Epidermal melanocyte (primary cell): Measurements from ENCODE around the gene RAB19.
A peak's percentile ranks its signal among the peaks of the same experiment; 100 is the strongest.
"Not testable (repeated sequence)": the region's sequence is repeated elsewhere in the genome, so short reads cannot be mapped to it uniquely, and the experiment has no call there.

Source experiments
- DNase-seq: peaks from one replicate; pipeline ENCODE4 v3.0.0; 2011; ENCODE audit warnings: low spot score; ENCODE audit not compliant: insufficient read length

RAB19 gene

DNA sequence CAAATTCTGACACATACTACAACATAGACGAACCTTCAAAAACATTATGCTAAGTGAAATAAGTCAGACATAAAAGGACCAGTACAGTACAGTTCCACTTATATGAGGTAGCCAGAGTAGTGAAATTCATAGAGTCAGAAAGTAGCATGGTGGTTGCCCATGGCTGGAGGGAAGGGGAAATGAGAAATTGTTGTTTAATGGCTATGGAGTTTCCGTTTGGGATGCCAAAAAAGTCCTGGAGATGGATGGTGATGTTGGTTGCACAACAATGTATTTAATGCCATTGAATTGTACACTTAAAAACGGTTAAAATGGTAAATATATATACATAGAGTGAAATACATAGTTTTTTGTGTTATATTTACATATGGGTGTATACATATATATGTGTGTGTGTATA lies 3.5 kb upstream of the RAB19 start:
- DNase-seq: no peak

DNA sequence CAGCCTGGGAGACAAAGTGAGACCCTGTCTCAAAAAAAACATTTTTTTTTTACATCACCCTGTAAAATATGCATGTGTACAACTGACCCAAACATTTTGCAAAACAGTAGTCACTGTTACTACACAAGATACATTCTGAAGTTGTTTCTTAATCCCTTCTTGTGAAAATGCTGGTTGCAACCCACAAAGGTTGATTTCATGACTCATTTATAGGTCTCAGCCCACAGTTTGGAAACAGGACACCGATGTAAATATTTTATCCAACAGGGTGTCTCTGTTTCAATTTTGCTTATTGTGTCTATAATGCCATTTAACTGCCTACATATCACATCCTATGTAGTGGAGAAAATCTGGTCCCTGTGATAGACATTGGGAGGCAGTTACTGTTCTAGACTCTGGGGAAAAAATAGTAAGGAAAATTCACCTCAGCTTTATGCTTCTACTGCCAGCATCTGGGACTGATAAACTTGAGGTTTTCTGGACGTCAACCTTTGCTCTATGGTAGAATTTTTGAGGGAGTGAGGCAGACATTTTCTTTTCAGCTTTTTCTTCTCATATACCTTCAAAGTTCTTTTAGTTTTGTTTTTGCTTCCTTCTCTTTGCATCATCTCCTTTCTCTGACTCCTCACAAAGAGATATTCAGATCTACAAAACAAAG lies 1.6 kb upstream of the RAB19 start:
- DNase-seq: no peak

DNA sequence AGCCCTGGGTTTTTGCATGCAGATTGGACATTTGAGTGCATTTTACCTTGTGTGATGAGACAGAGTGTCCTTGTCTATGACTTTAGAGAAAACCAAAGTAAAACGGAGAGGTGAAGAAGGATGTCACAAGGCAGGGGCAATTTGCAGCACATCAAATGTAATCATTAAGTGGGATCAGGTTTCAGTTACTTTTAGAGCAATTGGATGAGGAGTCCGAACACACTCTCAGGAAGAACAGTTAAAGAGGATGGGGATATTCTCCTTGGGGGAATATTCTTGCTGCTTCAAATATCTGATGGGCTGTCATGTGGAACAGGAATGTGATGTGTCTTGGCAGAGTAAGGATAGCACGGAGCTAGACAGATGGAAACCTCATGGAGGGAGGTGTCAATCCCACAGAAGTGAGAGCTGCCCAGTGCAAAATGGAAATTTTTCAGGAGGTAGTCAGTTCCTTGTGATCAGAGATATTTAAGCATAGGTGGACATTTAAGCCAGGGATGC lies 757 bp downstream of the RAB19 start:
- no peak for DNase-seq

DNA sequence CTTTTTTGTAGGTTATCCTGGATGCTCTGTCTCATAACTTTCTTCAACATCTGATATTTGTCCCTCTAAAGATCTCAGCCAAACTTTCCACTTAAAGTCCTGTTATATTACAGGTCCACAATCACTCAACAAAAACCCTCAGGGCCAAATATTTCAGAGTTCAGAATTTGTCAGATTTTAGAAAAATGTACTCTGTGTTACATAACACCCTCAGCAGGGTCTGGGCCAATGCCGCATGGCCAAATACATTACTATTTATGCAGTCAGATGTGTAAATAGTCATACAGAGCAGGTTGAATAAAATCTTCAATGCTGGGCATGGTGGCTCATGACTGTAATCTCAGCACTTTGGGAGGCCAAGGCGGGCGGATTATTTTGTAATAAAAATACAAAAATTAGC lies 11.5 kb downstream of the RAB19 start:
- no peak for DNase-seq

DNA sequence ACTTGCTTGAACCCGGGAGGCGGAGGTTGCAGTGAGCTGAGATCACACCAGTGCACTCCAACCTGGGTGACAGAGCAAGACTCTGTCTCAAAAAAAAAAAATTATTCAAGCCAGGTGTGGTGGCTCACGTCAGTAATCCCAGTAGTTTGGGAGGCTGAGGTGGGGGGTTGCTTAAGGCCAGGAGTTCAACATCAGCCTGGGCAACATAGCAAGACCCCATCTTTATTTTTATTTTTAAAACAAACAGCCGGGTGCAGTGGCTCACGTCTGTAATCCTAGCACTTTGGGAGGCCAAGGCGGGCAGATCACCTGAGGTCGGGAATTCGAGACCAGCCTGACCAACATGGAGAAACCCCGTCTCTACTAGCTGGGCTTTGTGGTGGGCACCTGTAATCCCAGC lies 12.0 kb downstream of the RAB19 start:
- not testable (repeated sequence) for DNase-seq

DNA sequence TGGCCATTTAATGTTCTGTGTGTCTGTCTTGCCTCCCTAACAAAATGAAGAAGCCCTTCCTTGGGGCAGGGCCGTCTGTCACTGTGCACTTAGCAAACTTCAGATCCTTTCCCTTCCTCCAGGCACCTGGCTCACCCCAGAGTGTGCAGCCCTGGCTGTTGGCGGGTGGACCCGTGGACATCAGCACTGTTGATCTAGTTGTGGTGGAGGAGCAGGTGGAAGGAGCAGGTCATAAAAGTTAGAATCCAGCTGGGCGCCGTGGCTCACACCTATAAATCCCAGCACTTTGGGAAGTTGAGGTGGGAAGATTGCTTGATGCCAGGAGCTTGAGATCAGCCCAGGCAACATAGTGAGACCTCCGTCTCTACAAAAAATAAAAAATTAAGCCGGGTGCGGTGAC lies 12.7 kb downstream of the RAB19 start:
- DNase-seq: no peak

DNA sequence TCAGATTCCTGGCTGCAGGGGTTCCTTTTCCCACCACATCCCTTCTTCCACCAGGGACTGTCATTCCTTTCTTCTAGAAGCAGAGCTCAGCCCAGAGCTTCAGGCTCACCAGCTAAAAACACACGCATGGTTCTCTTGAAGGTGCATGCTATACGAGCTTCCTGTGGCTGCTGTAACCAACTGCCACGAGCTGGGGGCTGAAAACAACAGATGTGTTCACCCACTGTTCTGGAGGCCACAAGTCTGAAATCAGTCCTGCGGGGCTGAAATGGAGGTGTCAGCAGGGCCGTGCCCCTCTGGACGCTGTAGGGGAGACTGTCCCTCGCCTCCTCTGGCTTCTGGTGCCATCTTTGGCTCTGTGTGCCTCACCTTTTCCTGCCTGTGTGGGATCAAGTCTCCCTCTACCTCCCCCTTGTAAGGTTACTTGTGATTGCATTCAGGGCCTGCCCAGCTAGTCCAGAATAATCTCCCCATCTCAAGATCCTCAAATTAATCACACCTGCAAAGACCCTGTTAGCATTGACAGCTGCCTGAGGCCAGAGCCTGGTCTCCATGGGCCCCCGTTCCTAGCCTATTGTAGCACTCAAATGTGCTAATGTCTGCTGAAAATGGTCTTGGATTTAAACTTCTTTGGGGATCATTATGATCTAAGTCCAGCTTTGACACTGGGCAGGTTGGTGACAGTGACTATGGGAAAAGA lies 13.7 kb downstream of the RAB19 start:
- DNase-seq: no peak

DNA sequence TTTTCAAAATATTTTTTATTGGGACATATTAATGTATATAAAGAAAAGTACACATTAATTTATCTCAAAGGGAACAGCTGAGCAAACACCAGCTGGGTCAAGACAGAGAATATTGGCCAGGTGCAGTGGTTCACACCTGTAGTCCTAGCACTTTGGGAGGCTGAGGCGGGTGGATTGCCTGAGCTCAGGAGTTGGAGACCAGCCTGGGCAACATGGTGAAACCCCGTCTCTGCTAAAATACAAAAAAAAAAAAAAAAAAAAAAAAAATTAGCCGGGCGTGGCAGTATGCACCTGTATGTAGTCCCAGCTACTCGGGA lies 14.3 kb downstream of the RAB19 start:
- not testable (repeated sequence) for DNase-seq

DNA sequence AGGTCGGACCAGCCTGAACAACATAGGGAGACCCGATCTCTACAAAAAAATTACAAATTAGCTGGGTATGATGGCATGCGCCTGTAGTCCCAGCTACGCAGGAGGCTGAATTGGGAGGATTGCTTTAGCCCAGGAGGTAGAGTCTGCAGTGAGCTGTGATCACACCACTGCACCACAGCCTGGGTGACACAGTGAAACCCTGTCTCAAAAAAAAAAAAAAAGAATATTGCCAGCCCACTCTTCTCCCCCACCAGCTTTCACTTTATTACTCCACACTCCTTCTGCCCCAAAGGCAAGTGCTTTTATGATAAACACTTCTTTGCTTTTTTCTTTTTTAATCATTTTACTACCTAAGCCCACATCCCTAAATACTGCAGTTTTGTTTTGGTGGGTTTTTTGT lies 14.8 kb downstream of the RAB19 start:
- DNase-seq: no peak

DNA sequence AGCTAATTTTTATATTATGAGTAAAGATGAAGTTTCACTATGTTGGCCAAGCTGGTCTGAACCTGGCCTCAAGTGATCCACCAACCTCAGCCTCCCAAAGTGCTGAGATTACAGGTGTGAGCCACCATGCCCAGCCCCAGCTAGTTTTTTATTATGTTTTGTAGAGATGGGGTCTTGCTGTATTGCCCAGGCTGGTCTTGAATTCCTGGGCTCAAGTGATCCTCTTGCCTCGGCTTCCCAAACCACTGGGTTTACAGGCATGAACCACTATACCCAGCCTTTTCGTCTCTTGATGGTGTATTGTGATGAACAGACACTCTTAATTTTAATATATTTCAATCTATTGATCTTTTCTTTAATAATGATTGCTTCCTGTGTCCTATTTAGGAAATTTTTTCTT lies 17.7 kb downstream of the RAB19 start:
- DNase-seq: no peak

DNA sequence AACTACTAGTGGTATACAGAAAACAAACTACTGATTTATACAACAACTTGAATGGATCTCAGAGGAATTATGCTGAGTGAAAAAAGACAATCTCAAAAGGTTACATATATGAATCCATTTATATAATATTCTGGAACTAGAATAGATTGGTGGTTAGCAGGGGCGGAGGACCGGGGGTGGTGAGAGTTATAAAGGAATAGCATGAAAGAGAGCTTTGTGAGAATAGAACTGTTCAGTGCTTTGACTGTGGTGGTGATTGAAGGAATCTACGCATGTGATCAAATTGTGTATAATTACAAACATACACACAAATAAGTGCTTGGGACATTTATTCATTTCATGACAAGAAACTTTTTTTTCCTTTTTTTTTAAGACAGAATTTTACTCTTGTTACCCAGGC lies 19.6 kb downstream of the RAB19 start:
- DNase-seq: peak; percentile 71

DNA sequence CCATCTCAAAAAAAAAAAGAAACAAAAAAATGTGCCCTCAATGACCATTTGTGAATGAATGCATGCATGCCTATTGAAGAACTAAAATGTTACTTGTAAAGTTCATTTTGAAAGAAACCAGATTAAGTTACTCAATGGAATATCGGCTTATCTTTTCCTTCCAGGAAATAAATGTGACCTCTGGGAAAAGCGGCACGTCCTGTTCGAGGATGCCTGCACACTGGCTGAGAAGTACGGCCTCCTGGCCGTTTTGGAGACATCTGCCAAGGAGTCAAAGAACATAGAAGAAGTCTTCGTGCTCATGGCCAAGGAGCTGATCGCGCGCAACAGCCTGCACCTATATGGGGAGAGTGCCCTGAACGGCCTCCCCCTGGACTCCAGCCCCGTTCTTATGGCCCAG lies 21.9 kb downstream of the RAB19 start:
- no peak for DNase-seq

DNA sequence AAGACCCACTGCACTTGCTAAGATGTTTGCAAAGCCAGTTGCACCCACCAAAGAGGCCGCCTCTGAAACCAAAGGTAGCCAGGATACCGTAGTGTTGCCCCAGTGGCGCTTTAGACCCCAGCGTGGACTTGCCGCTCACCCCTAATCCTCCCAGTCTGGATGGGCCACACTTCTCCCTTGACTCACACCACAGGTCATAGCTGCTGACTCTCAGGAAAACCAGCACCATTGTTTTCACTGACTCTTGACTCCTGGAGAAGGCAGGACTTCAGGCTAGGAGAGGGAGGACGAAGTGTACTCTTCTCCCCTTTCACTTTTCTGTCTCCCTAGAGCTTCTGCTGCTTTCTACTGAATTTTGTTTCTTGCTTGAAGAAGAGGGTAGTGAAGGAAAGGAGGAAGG lies 22.3 kb downstream of the RAB19 start:
- DNase-seq: no peak

DNA sequence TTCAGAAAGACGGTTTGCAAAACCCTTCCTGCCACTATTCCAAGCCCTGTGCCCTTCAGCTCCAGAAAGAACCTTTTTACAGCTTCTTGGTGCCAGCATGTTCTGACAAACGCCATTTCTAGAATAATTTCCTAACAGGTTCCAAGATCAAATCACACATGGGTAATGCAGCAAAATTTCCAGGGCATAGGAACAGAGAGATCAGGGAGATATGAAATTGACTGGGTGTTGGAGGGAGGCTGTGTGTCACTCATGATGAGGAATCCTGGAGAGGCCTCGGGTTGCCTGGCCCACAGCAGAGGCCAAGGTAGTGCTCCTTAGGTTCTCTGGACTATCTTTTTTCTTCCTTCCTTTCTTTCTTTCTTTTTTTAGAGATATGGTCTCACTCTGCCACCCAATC lies 29.5 kb downstream of the RAB19 start:
- DNase-seq: no peak

DNA sequence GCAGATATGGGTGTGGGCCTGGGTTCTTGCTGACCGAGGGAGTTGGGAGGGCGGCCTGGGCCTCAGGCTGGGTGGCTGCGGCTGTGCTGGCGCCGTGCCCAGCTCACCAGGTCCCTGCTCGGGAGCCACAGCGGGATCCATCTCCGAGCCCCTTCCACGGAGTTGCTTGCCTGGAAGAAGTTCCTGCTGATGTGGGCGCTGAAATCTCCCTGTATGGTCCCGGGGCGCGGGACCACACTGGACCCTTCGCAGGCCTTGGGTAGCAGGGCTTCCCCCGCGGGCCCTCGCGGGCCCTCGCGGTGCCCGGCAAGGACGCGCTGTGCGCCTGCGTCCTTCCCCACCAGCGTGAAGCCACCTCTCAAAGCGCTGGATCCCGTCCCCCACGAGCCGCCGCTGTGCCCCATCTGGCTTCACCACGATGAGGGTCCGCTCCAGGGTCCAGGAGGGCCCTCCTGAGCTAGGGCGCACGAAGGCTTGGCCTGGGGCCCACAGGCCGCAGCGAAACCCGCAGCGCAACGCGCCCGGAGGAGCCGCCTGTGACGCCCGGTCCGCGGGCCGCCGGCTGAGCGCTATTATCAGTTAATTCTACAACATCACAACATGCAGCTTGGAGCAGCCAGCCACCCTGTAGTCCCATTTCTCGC lies 31.5 kb downstream of the RAB19 start:
- no peak for DNase-seq

DNA sequence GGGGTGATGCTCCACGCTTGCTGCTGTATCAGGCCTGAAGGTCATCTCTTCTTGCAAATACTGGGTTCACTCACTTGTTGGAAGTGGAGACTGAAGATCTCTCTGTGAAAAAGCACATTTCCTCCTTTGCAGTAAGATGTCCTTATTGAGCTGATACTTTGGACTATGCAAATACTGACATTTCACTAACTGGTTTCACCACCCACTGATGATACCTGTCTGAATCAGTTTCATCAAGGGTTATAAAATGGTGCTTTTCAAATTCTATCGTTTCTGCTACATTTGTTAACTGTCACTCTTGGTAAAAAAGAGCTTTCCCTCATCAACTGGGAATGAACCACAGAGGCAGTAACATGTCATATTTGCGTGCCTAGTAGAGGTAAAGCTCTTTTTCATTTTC lies 35.5 kb downstream of the RAB19 start:
- no peak for DNase-seq

DNA sequence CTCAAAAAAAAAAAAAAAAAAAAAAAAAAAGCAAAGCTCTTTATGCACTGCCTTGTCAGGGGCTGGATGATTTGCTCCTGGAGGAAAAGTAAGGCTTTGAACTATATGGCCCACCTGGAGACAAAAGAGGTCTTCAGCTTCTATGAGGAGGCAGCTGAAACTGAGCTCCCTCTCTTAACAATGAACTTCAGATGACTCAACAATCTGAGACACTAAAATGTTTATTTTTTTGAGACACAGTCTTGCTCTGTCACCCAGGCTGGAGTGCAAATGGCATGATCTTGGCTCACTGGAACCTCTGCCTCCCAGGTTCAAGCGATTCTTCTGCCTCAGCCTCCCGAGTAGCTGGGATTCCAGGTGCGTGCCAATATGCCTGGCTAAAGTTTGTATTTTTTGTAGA lies 36.7 kb downstream of the RAB19 start:
- DNase-seq: no peak

DNA sequence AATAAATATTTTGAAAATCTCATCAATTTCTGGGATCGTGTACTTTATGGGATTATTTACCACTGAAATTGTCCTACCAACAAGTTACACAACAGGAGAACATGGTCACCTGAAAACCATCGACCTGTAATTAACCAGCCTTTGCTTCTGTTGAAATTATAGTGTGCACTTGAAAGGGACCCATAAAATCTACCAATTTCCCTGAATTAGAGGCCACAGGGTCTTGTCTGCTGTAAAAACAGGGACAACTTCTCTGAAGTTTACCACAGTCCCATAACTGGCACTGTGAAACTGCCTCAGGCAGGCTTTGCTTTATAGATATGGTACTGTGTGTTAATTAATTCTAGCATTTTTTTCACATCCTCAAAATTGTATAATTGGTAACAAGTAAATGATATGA lies 37.7 kb downstream of the RAB19 start:
- DNase-seq: no peak

DNA sequence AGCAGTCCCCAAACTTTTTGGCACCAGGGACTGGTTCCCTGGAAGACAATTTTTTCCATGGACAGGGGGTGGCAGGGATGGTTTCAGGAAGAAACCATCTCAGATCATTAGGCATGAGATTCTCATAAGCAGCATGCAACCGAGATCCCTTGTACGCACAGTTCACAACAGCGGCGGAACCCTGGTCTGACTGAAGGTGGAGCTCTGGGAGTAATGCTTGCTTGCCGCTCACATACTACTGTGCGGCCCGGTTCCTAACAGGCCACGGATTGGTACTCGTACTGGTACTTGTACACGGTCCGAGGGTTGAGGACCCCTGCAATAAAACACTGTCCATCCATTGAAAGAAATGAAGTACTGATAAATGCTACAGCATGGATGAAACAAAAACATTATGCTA lies 42.6 kb downstream of the RAB19 start:
- DNase-seq: no peak

DNA sequence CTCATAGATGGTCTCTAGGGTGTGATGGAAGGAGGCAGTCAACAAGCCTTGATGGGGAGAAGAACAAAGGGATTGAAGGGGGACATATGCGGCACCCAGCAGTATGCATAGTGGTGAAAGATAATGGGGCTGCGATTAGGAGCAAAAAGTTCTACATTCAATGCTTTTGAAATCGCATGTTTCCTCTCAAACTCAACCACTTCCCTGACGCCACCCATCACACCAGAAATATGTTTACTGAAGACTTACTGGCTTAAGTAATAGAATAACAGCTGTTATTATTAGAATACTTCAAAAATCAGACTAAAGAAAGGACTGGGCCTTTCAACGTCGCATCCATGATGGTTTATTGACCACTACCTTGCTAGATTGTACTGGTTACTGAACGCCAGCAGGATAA lies 44.0 kb downstream of the RAB19 start:
- DNase-seq: no peak

DNA sequence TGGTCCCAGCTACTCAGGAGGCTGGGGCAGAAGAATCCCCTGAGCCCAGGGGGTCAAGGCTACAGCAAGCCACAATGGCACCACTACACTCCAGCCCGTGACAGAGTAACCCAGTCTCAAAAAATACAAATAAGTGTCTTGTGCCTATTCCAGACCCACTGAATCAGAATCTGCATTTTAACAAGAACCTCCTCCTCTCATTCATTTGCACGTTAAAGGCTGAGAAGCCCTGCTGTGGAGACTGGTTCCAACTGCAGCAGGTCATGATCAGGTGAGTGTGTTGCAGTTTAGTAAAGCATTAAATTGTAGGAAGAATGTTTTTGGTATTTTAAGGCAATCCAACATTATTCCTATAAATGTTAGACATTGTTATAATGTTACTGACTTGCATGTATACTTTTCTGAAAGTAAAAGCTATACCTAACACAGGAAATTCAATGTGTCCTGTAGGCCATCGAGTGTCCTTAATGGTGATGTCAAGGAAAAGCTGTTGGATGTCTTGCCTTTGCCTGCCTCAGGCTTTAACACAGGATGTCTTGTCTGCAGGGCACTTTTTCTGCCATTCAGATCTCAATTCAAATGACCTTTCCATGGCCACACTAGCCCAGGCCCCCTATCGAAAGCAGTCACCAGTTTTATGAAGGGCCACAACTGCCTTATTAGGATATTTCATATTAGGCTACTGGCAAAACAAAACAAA lies 45.1 kb downstream of the RAB19 start:
- no peak for DNase-seq

DNA sequence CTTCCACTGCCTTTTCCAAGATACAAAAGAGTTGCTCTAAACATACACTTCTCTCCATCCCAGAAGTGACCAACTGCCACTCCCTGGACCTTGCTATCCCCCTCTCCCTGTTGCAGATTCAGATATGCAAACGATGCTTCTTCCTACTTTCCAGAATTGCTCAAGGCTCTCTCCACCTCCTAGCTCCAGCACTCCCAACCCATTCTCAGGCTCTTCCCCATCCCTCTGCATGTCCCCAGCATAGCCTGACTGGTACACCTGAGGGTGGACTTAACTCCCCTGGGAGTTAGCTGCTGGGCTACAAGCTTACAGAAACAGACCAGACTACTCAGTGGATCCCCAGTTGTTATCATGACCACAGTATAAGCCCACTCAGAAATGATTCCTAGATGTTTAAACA lies 47.9 kb downstream of the RAB19 start:
- no peak for DNase-seq
